SK-N-MC (cell line): ENCODE measurements around the gene TMEM242.

Source experiments
- EZH2 ChIP-seq: fragments of 200-600 bp; sonication (generic); IDR thresholded peaks from one replicate; pipeline ENCODE4 v1.6.1; 2017; ENCODE audit warnings: antibody characterized with exemption
- FOXP2 ChIP-seq: optimal IDR thresholded peaks from 2 replicates; pipeline ENCODE3; 2011; ENCODE audit warnings: mild to moderate bottlenecking, moderate library complexity; ENCODE audit not compliant: insufficient read depth; ENCODE audit errors: extremely low read length, control extremely low read depth
- POLR2AphosphoS5 ChIP-seq: IDR thresholded peaks from 2 replicates; pipeline ENCODE4 v1.6.1; 2012; ENCODE audit warnings: mild to moderate bottlenecking, low read depth, low read length, borderline replicate concordance

- no peak for TF ChIP-seq EZH2
- no peak for TF ChIP-seq POLR2AphosphoS5
- no peak for TF ChIP-seq FOXP2
These were observed 46.6 kb downstream of the TMEM242 start for GRCh38 chr6:157276731-157277130.
